ENCODE measurements around the gene DDHD1. TPM values are rescaled to one million over a fixed set of nuclear protein-coding genes. Genes with fewer than 3 reads are reported as not detected.

DDHD1 gene
- total and polyA plus RNA-seq, 2 experiments from 2014 or later = 6.2 to 18.8 TPM

- no peaks in the 10 kb centered on the region for H3K4me1 ChIP-seq (ENCODE audit: insufficient read depth)
- no peak overlapping the region for H3K4me3 ChIP-seq
- H3K79me2 ChIP-seq = no peaks in the 10 kb centered on the region
- H2AFZ ChIP-seq = no peak overlapping the region
- no peaks in the 10 kb centered on the region for H3K36me3 ChIP-seq (replicated peaks; ENCODE audit: insufficient read depth, low read depth)
- H3K4me2 ChIP-seq = no peak overlapping the region
- TF ChIP-seq EZH2 (IDR thresholded peaks at IDR 0.05; ENCODE audit: borderline replicate concordance) (no peak), CTCF (IDR thresholded peaks at IDR 0.05; ENCODE audit: poor library complexity) (no peak)
- H3K27ac ChIP-seq = peak overlapping the region; percentile 1
- 81% methylated on average over 1 of the region's 1 CpG for WGBS (ENCODE audit: low lambda C conversion rate, missing lambda C conversion rate)
- H3K27me3 ChIP-seq = no peaks in the 10 kb centered on the region
- no peaks in the 10 kb centered on the region for H3K9me2 ChIP-seq (replicated peaks; ENCODE audit: insufficient read depth)
- H4K20me1 ChIP-seq (ENCODE audit: insufficient read depth, poor library complexity, severe bottlenecking) = no peaks in the 10 kb centered on the region
- no peak for DNase-seq (ENCODE audit: low spot score)
- no peaks in the 10 kb centered on the region for H3K9me3 ChIP-seq (ENCODE audit: low read depth)
Measured at GRCh38 chr14:52992236-52992870, 160.8 kb downstream of the DDHD1 start.

GRCh38 chr14:52988139-52988538, 165.0 kb downstream of the DDHD1 start:
- Histone ChIP-seq H4K20me1 (ENCODE audit: insufficient read depth, poor library complexity, severe bottlenecking) (no peaks in the 10 kb centered on the region), H3K36me3 (replicated peaks; ENCODE audit: insufficient read depth, low read depth) (no peaks in the 10 kb centered on the region), H2AFZ (no peak overlapping the region), H3K27me3 (no peaks in the 10 kb centered on the region), H3K9me2 (replicated peaks; ENCODE audit: insufficient read depth) (no peaks in the 10 kb centered on the region), H3K79me2 (no peaks in the 10 kb centered on the region), H3K4me2 (no peak overlapping the region), H3K27ac (no peak overlapping the region), H3K4me3 (no peak overlapping the region), H3K4me1 (ENCODE audit: insufficient read depth) (no peaks in the 10 kb centered on the region), H3K9me3 (ENCODE audit: low read depth) (no peaks in the 10 kb centered on the region)
- no peak for DNase-seq (ENCODE audit: low spot score)
- TF ChIP-seq EZH2 (IDR thresholded peaks at IDR 0.05; ENCODE audit: borderline replicate concordance) (no peak), EZH2phosphoT487 (IDR thresholded peaks at IDR 0.05; ENCODE audit: low read depth, severe bottlenecking, unreplicated experiment) (no peak), CTCF (IDR thresholded peaks at IDR 0.05; ENCODE audit: poor library complexity) (no peak)

- Histone ChIP-seq H2AFZ (no peak overlapping the region), H4K20me1 (ENCODE audit: insufficient read depth, poor library complexity, severe bottlenecking) (no peaks in the 10 kb centered on the region), H3K4me1 (ENCODE audit: insufficient read depth) (no peaks in the 10 kb centered on the region), H3K9me2 (replicated peaks; ENCODE audit: insufficient read depth) (no peaks in the 10 kb centered on the region), H3K79me2 (no peaks in the 10 kb centered on the region), H3K27ac (no peak overlapping the region), H3K36me3 (replicated peaks; ENCODE audit: insufficient read depth, low read depth) (no peaks in the 10 kb centered on the region), H3K27me3 (no peaks in the 10 kb centered on the region), H3K9me3 (ENCODE audit: low read depth) (no peaks in the 10 kb centered on the region), H3K4me2 (no peak overlapping the region), H3K4me3 (no peak overlapping the region)
- no peak for DNase-seq (ENCODE audit: low spot score)
- WGBS (ENCODE audit: low lambda C conversion rate, missing lambda C conversion rate) = 79% methylated on average over 3 of the region's 3 CpGs
- TF ChIP-seq EZH2phosphoT487 (IDR thresholded peaks at IDR 0.05; ENCODE audit: low read depth, severe bottlenecking, unreplicated experiment) (no peak), CTCF (IDR thresholded peaks at IDR 0.05; ENCODE audit: poor library complexity) (no peak), EZH2 (IDR thresholded peaks at IDR 0.05; ENCODE audit: borderline replicate concordance) (no peak)
Measured at GRCh38 chr14:52987514-52987913, 165.6 kb downstream of the DDHD1 start.

GRCh38 chr14:52987042-52987441, 166.1 kb downstream of the DDHD1 start:
- Histone ChIP-seq H3K79me2 (no peaks in the 10 kb centered on the region), H3K4me1 (ENCODE audit: insufficient read depth) (no peaks in the 10 kb centered on the region), H3K36me3 (replicated peaks; ENCODE audit: insufficient read depth, low read depth) (no peaks in the 10 kb centered on the region), H3K9me2 (replicated peaks; ENCODE audit: insufficient read depth) (no peaks in the 10 kb centered on the region), H3K4me2 (no peak overlapping the region), H3K27ac (no peak overlapping the region), H3K9me3 (ENCODE audit: low read depth) (no peaks in the 10 kb centered on the region), H3K4me3 (no peak overlapping the region), H4K20me1 (ENCODE audit: insufficient read depth, poor library complexity, severe bottlenecking) (no peaks in the 10 kb centered on the region), H3K27me3 (no peaks in the 10 kb centered on the region), H2AFZ (no peak overlapping the region)
- TF ChIP-seq CTCF (IDR thresholded peaks at IDR 0.05; ENCODE audit: poor library complexity) (no peak), EZH2phosphoT487 (IDR thresholded peaks at IDR 0.05; ENCODE audit: low read depth, severe bottlenecking, unreplicated experiment) (no peak), EZH2 (IDR thresholded peaks at IDR 0.05; ENCODE audit: borderline replicate concordance) (no peak)
- WGBS (ENCODE audit: low lambda C conversion rate, missing lambda C conversion rate) = 43% methylated on average over 2 of the region's 2 CpGs
- DNase-seq (ENCODE audit: low spot score) = no peak
